Measurements from ENCODE around the gene EN1. TPM values are rescaled to one million over a fixed set of nuclear protein-coding genes. Genes with fewer than 3 reads are reported as not detected.

The EN1 gene
- total and polyA plus RNA-seq, 2 experiments from 2014 or later, result 0.43 to 1.3 TPM

DNA sequence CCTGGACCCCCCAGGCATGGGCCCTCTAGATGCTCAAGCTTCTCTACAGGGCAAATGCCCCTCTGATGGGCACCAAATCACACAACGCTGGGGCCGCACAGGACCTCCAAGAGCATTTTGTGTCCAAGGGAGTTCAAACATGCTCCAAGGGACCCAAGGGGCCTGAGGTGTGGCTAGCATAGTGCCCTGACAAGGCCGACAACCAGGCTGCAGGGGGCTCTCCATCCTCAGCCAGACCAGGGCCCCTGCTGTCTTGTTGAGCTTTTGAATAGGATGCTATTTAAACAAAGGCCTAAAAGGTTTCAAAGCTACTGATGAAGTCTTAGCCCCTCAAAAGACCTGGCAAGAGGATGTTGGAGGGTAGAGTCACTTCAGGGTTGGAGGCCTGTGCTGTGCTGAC lies 33.1 kb downstream of the EN1 start:
- Histone ChIP-seq H3K9me3 (ENCODE audit: low read depth) (no peaks in the 10 kb centered on the region), H4K20me1 (ENCODE audit: insufficient read depth, poor library complexity, severe bottlenecking) (no peaks in the 10 kb centered on the region), H3K36me3 (replicated peaks; ENCODE audit: insufficient read depth, low read depth) (no peaks in the 10 kb centered on the region), H3K79me2 (no peaks in the 10 kb centered on the region), H3K27me3 (peaks cover 62% of the 10 kb centered on the region), H3K4me3 (no peak overlapping the region), H3K4me2 (no peak overlapping the region), H3K27ac (no peak overlapping the region), H3K4me1 (ENCODE audit: insufficient read depth) (no peaks in the 10 kb centered on the region), H2AFZ (no peak overlapping the region), H3K9me2 (replicated peaks; ENCODE audit: insufficient read depth) (no peaks in the 10 kb centered on the region)
- TF ChIP-seq, protein P1, sequence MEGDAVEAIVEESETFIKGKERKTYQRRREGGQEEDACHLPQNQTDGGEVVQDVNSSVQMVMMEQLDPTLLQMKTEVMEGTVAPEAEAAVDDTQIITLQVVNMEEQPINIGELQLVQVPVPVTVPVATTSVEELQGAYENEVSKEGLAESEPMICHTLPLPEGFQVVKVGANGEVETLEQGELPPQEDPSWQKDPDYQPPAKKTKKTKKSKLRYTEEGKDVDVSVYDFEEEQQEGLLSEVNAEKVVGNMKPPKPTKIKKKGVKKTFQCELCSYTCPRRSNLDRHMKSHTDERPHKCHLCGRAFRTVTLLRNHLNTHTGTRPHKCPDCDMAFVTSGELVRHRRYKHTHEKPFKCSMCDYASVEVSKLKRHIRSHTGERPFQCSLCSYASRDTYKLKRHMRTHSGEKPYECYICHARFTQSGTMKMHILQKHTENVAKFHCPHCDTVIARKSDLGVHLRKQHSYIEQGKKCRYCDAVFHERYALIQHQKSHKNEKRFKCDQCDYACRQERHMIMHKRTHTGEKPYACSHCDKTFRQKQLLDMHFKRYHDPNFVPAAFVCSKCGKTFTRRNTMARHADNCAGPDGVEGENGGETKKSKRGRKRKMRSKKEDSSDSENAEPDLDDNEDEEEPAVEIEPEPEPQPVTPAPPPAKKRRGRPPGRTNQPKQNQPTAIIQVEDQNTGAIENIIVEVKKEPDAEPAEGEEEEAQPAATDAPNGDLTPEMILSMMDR (IDR thresholded peaks at IDR 0.05; ENCODE audit: poor library complexity), result no peak
- TF ChIP-seq EZH2 (IDR thresholded peaks at IDR 0.05; ENCODE audit: borderline replicate concordance), result no peak
- TF ChIP-seq EZH2phosphoT487 (IDR thresholded peaks at IDR 0.05; ENCODE audit: low read depth, severe bottlenecking, unreplicated experiment), result no peak
- DNase-seq (ENCODE audit: low spot score), result no peak
- 79% methylated on average over 3 of the region's 3 CpGs for whole genome bisulfite sequencing (ENCODE audit: low lambda C conversion rate, missing lambda C conversion rate)

DNA sequence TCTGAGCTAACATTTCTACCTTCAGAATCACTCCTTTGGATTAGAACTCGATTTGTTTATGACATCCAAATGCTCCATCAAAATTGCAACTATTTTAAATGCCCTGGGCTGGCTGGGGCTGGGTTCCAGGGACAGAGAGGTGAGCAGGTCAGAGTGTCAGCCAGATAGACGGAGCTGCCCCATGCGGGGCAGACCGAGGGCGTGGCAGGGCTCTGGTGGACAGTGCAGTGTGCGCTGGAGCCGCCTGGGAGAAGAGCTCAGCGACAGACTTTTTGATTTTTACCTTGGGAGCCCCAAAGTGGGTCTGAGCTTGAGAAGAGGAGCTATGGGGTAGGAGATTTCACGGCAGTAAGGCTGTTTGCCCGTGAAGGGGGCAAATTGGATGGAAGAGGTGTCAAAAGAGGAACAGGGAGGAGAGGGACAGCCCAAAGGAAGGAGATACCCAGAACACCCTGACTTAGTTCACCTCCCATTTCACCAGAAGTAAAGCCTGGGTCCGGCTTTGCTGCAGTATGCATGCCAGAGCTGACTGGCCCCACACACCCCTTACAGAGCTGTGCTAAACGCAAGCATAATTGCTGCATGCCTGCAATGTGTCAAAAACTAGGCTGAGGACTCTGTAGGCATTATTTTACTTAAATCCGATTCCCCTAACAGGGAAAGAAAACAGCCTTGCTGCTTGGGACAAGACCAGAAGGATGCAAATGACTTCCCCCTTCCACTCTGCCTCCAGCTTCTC lies 33.7 kb downstream of the EN1 start:
- TF ChIP-seq, protein P1 (IDR thresholded peaks at IDR 0.05; ENCODE audit: poor library complexity), result no peak
- no peak for TF ChIP-seq EZH2 (IDR thresholded peaks at IDR 0.05; ENCODE audit: borderline replicate concordance)
- no peak for TF ChIP-seq EZH2phosphoT487 (IDR thresholded peaks at IDR 0.05; ENCODE audit: low read depth, severe bottlenecking, unreplicated experiment)
- no peaks in the 10 kb centered on the region for H3K9me3 ChIP-seq (ENCODE audit: low read depth)
- no peak overlapping the region for H3K4me2 ChIP-seq
- no peaks in the 10 kb centered on the region for H3K4me1 ChIP-seq (ENCODE audit: insufficient read depth)
- H3K79me2 ChIP-seq, result no peaks in the 10 kb centered on the region
- no peaks in the 10 kb centered on the region for H4K20me1 ChIP-seq (ENCODE audit: insufficient read depth, poor library complexity, severe bottlenecking)
- H3K4me3 ChIP-seq, result no peak overlapping the region
- H2AFZ ChIP-seq, result no peak overlapping the region
- no peaks in the 10 kb centered on the region for H3K9me2 ChIP-seq (replicated peaks; ENCODE audit: insufficient read depth)
- peaks cover 60% of the 10 kb centered on the region for H3K27me3 ChIP-seq
- no peaks in the 10 kb centered on the region for H3K36me3 ChIP-seq (replicated peaks; ENCODE audit: insufficient read depth, low read depth)
- DNase-seq (ENCODE audit: low spot score), result no peak
- WGBS (ENCODE audit: low lambda C conversion rate, missing lambda C conversion rate), result 72% methylated on average over 13 of the region's 13 CpGs
- no peak overlapping the region for H3K27ac ChIP-seq

DNA sequence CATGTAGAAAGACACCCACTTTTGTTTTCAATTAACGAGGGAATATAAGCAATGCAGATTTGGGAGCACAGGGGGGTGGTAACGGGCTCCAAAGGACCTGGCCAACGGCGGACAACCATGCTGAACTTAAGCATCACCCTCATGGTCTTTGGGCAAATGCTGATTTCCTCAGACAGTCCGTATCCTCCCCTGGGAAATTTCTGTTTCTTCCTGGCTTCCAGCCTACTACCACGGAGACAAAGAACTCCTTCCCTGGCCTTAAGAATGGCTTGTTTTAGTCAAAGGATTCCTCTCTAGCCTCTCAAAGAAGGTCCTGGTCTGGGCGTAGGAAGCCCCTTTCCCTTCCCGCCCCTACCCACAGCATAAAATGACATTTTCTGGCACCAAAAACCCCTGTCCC lies 34.3 kb downstream of the EN1 start:
- Histone ChIP-seq H3K4me2 (no peak overlapping the region), H2AFZ (no peak overlapping the region), H3K79me2 (no peaks in the 10 kb centered on the region), H3K9me3 (ENCODE audit: low read depth) (no peaks in the 10 kb centered on the region), H3K4me1 (ENCODE audit: insufficient read depth) (peaks cover 3% of the 10 kb centered on the region), H3K9me2 (replicated peaks; ENCODE audit: insufficient read depth) (no peaks in the 10 kb centered on the region), H3K27ac (no peak overlapping the region), H3K27me3 (peaks cover 60% of the 10 kb centered on the region), H3K4me3 (no peak overlapping the region), H3K36me3 (replicated peaks; ENCODE audit: insufficient read depth, low read depth) (no peaks in the 10 kb centered on the region), H4K20me1 (ENCODE audit: insufficient read depth, poor library complexity, severe bottlenecking) (no peaks in the 10 kb centered on the region)
- no peak for DNase-seq (ENCODE audit: low spot score)
- 76% methylated on average over 8 of the region's 8 CpGs for WGBS (ENCODE audit: low lambda C conversion rate, missing lambda C conversion rate)
- TF ChIP-seq EZH2phosphoT487 (IDR thresholded peaks at IDR 0.05; ENCODE audit: low read depth, severe bottlenecking, unreplicated experiment) (no peak), EZH2 (IDR thresholded peaks at IDR 0.05; ENCODE audit: borderline replicate concordance) (no peak)
- TF ChIP-seq, protein P1 (IDR thresholded peaks at IDR 0.05; ENCODE audit: poor library complexity), result no peak

All from hepatocyte (in vitro differentiated cells).